Esophagus muscularis mucosa (tissue), 3 donors: ENCODE results near the gene ZDHHC22.

ENCODE experiments used
- CTCF ChIP-seq, 3 experiments: fragments of 200-600 bp in 2 of 3; fragments of 450-650 bp in 1 of 3; sonication (generic) in 2 of 3; IDR thresholded peaks; one replicate each; pipeline ENCODE4 v1.5.1; 2017 to 2019; ENCODE audit warnings: antibody characterized with exemption in 3 of 3, mild to moderate bottlenecking in 2 of 3, moderate library complexity in 1 of 3
- POLR2A ChIP-seq: fragments of 450-650 bp; IDR thresholded peaks from one replicate; pipeline ENCODE4 v1.6.1; 2017; ENCODE audit warnings: antibody characterized with exemption, moderate library complexity, mild to moderate bottlenecking, low read depth

- TF ChIP-seq CTCF (IDR thresholded peaks at IDR 0.05) (no peak), POLR2A (no peak)
Observed at GRCh38 chr14:77155083-77155482, 13.5 kb upstream of the ZDHHC22 start.
